GM12874 (cell line): ENCODE data around the gene ST3GAL4.

Experiments used
- TF ChIP-seq, protein P1 (sequence below): IDR thresholded peaks from 2 replicates; pipeline ENCODE4 v1.5.1; 2011; ENCODE audit warnings: low read depth, mild to moderate bottlenecking, control low read depth, low read length, moderate library complexity; ENCODE audit not compliant: insufficient read depth

The ST3GAL4 gene

DNA sequence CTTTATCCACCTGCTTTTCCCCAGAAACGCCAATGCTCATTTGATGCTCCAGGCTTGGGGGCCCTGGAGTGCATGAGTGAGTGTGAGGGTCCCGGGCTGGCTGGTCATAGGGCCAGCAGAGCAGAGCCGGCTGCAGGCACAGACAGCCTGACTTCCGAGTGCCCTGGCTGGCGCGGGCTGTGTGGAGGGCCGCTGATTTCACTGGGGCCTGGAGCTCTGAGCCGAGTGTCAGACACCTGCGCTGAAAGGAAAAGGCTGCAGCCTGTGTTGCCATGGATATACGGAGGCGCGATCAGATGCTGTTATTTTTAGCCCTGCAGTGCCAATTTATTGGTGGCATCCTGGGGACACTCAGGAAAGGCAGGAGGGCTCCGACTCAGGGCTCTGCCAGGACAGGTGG lies 87.6 kb downstream of the ST3GAL4 start:
- TF ChIP-seq, protein P1, sequence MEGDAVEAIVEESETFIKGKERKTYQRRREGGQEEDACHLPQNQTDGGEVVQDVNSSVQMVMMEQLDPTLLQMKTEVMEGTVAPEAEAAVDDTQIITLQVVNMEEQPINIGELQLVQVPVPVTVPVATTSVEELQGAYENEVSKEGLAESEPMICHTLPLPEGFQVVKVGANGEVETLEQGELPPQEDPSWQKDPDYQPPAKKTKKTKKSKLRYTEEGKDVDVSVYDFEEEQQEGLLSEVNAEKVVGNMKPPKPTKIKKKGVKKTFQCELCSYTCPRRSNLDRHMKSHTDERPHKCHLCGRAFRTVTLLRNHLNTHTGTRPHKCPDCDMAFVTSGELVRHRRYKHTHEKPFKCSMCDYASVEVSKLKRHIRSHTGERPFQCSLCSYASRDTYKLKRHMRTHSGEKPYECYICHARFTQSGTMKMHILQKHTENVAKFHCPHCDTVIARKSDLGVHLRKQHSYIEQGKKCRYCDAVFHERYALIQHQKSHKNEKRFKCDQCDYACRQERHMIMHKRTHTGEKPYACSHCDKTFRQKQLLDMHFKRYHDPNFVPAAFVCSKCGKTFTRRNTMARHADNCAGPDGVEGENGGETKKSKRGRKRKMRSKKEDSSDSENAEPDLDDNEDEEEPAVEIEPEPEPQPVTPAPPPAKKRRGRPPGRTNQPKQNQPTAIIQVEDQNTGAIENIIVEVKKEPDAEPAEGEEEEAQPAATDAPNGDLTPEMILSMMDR, result no peak

DNA sequence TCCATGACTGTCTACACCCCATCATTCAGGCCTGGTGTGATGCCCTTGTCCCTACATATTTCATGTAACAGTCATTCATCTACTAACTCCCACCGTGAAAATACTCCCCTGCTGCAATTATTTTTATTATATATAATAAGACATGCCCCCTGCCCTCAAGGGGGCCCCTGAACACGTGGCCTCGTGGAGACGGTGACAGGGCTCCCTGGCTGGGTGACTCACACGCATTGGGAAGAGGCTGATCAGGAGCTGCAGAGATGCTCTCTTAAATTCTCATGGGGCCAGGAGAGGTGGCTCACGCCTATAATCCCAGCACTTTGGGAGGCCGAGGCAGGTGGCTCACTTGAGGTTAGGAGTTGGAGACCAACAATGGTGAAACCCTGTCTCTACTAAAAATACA lies 88.6 kb downstream of the ST3GAL4 start:
- TF ChIP-seq, protein P1, result no peak

DNA sequence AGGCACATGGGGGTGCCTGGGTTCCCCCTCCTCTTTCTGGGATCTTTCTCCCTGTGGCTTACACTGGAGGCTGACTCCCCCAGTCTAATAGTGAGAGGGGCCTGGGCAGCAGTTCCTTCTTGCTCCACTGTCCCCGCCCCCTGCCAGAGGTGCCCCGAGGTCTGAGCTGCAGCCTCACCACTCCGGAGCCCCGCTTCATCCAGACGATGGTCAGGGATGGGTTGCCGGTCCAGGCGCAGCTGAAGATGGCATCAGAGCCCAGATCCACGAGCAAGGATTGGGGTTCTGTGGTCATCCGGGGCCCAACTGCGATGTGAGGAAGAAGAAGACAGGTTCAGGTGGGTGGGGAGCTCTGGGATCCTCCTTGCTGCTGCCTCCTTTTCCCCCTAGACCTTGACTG lies 91.1 kb downstream of the ST3GAL4 start:
- TF ChIP-seq, protein P1, result no peak

DNA sequence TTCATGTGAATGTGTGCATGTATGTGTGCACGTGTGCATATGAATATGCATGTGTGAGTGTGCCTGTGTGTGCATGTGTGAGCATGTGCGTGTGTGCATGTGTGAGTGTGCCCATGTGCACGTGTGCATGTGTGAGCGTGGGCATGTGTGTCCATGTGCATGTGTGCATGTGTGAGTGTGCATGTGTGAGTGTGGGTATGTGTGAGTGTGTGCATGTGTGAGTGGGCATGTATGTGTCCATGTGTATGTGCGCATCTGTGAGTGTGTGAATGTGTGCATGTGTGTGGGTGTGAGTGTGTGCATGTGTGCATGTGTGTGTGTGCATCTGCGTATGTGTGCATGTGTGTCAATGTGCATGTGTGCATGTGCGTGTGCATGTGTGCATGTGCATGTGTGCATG lies 94.7 kb downstream of the ST3GAL4 start:
- TF ChIP-seq, protein P1, result no peak

DNA sequence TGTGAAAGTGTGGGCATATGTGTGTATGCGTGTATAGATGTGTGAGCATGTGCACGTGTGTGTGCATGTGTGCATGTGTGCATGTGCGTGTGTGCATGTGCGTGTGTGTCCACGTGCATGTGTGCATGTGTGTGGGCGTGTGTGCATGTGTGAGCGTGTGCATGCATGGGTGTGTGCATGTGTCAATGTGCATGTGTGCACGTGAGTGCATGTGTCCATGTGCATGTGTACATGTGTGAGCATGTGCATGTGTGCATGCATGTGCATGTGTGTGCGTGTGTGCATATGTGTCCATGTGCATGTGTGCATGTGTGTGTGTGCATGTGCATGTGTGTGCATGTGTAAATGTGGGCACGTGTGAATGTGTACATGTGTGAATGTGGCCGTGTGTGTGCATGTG lies 95.3 kb downstream of the ST3GAL4 start:
- TF ChIP-seq, protein P1, result no peak

DNA sequence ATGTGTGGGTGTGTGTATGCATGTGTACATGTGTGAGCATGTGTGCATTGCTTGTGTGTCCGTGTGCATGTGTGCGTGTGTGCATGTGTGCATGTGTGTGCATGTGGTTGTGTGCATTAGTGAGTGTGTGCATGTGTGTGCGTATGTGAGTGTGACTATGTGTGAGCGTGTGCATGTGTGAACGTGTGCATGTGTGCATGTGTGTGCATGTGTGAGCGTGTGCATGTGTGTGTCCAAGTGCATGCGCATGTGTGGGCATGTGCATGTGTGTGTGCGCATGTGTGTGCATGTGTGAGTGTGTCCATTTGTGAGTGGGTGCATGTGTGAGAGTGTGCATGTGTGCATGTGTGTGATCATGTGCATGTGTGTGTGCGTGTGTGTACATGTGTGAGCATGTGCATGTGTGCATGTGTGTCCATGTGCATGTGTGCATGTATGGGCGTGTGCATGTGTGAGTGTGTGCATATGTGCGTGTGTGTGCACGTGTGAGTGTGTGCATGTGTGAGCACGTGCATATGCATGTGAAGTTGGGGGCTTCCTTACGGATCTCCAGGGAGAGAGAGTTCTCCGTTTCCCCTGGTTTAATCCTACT lies 95.8 kb downstream of the ST3GAL4 start:
- TF ChIP-seq, protein P1, result no peak

DNA sequence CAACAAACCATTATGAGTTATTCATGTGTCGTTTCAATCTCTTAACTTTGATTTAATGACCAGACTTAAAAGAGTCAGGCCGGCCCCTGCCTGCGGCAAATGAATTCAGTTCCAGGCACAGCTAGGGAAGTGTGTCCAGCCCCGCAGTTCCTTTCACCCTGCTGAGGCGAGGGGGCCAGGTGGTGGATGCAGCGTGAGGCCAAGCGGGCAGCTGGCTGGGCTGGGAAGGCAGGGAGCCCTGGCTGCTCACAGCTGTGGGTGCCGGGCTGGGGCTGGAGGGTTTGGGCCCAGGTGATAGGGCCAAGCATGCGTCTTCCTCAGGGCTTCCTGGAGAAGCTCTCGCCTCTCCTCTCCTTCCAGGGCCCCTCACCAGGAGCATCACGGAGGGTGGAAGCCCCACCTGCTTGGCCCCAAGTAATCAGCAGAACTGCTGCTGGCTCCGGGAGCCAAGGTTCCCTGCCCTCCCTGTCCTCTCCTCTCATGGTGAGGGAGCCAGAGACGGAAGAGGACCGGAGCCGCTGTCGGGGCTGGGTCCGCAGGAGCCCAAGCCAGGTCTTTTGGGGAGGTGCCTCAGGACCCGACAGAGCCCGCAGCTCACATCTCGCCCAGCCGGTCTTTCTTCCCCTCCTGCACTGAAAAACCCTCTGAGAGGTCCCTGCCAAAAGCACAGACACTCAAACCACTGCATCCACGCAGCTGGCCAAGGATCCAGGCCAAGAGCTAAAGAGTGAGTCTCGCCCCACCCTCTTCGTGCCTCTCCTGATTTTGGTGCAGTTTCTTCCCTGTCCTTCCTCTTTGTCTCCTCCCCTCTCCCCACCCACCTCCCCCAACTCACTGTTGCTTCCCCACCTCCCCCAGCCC lies 97.0 kb downstream of the ST3GAL4 start:
- TF ChIP-seq, protein P1, result no peak
